HUDEP-2 (cell line): ENCODE data around the gene SLC26A8.
"Not testable (repeated sequence)": the region's sequence is repeated elsewhere in the genome, so short reads cannot be mapped to it uniquely, and the experiment has no call there.

Source experiments
- DNase-seq, 76 experiments: peaks; one replicate each; lab custom pipeline; 2025; ENCODE audit not compliant: unreplicated experiment in 76 of 76; lab: John Stamatoyannopoulos, UW

SLC26A8 gene

DNA sequence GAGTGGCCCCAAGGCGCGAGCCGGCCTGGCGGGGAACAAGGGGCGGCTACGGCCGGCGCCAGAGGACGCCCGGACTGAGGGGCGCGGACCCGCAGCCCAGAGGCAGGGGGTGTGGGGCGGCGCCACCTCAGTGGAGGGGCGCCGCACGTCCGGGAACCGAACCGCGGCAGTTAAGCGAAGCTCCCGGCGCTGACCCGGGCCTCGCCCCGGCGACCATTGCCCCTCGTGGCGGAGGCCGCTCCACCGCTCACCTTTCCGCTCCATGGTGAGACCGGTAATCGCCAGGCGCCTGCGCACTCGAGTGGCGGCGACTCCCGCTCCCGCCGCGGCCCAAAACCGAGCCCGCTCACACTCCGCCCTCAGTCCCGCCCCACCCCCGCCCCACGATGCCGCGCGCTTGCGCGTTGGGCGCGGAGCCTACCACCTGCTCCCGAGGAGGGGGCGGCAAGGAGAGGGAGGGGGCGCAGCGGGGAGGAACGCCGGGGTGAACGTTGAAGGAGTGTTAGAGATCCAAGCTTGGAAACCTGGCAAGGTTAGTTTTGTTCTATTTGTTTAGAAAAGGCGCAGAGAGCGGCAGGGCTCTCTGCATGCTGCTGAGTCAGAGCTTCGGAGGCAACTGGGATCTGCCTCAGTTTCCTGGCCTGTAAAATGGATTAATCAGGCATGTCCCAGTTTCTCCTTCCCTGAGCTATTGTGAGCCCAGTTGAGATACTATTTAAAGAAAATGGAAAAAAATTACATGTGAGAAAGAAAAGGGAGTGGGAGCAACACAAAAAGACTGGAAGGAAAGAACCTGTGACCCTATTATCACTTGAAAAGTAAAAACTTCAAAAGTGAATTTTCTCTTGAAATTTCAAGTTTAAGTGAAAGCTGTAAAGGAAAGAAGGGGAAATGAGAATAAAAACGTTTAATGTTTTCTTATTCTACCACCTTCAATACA is 103.4 kb downstream of the SLC26A8 start, which contains the start of gene SRPK1:
TSS of gene SRPK1 (minus strand) at position 306 of the 940 bp plus-strand sequence. CDS start at position 264, 42 bp downstream.
- peak in 73 of 76 experiments; percentile 25 to 96 (median 88) for DNase-seq

DNA sequence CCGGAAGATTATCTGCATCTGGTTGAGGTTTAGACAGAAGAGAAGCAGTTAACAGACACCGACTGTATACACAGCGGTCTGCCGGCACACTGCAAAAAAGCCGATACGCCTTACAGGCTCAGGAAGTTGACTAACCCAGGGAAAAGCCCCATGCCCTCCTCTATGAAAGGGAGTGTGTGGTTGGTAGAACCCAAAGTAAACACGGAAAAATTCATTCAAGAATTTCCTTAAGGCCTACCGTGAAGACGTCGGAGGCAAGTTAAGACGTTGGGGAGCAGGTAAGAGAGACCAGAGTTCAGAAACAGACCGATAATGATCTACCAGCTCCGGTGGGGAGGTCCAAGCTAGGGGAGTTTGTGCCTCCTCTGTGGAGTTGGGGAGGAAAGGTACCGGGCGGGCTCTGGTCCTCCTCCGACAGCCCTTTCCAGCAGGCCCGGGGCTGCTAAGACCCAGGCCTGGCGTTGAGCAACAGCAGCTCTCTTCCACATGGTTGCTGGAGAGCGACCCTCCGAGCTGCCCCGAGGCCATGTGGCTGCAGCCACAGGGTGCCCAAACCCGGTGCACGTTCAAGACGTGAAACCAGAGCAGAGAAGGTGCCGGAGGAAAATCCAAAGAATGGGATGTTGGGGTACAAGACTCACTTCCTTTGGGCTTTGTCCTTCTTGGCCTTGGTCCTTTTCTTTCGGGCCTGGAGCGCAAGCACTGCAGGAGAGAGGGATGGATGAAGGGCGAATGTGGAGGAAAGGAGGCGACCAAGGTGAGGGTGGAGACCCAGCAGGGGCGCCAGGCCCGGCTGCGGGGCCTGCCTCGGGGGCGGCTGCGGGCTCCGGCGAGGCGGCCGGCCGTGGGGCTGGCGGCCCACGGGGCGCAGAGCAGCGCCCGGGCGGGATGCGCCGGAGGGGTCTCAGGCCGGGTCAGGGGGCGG is 104.4 kb downstream of the SLC26A8 start:
- DNase-seq, result peak in 55 of 76 experiments; percentile 18 to 64 (median 37)

DNA sequence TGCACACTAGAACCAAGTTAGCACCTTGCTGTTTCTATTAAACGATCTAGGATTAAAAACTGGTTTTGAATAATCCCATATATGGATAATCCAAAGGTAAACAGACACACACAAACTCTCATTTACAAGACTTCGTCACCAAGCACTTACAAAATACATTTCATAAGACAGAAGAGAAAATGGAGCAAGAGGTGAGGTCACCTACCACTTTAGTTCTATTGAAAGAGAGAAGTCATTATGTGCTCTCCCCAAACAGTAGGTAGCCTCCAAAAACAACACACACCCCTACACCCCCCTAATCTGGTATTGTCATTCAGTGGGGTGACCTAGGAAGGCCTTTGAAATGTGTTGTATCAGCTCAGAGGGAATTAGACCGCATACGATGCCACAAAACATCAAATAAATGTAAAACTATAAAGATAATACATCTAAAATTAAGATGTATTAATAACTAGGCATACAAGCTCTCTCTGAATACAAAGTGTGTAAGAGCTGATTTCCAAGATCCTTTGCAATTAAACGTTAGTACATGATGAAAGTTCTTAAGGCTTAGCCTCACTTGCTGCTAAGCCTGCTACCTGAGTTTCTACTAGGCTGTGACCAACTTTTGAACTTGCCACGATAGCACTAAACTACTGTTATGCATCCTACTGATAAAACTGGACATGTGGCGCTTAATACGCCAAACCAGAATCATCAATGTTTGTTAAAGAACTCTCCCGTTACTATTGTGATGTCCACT is 105.2 kb downstream of the SLC26A8 start:
- peak in 2 of 76 experiments; percentile 34 to 36 for DNase-seq

GRCh38 chr6:35916893-35917292 is 107.5 kb downstream of the SLC26A8 start:
- not testable (repeated sequence) for DNase-seq

- DNase-seq, result no peak
These were observed 108.4 kb downstream of the SLC26A8 start for GRCh38 chr6:35916056-35916455.

DNA sequence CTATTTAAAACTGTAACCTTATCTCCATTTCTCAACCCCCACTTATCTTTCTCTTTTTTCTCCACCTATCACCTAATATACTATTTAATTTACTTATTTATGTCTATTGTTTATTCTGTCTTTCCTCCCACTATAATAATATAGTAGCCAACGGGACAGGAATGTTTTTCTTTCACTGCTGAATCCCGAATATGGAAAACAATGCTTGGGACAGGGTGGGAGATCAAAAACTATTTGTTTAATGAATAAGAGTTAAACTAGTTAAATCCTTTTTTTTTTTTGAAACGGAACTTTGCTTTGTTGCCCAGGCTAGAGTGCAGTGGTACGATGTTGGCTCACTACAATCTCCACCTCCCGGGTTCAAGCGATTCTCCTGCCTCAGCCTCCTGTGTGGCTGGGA is 109.9 kb downstream of the SLC26A8 start:
- no peak for DNase-seq

- no peak for DNase-seq
These were observed 112.4 kb downstream of the SLC26A8 start for GRCh38 chr6:35911871-35912653.

DNA sequence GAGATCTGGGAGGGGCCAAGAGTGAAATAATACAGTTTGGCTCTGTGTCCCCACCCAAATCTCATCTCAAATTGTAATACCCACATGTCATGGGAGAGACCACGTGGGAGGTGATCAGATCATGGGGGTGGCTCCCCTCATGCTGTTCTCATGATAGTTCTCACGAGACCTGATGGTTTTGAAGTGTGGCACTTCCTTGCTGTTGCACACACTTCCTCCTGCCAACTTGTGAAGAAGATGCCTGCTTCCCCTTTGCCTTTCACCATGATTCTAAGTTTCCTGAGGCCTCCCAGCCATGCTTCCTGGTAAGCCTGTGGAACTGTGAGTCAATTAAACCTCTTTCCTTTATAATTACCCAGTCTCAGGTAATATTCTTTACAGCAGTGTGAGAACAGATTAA is 114.9 kb downstream of the SLC26A8 start:
- not testable (repeated sequence) for DNase-seq

DNA sequence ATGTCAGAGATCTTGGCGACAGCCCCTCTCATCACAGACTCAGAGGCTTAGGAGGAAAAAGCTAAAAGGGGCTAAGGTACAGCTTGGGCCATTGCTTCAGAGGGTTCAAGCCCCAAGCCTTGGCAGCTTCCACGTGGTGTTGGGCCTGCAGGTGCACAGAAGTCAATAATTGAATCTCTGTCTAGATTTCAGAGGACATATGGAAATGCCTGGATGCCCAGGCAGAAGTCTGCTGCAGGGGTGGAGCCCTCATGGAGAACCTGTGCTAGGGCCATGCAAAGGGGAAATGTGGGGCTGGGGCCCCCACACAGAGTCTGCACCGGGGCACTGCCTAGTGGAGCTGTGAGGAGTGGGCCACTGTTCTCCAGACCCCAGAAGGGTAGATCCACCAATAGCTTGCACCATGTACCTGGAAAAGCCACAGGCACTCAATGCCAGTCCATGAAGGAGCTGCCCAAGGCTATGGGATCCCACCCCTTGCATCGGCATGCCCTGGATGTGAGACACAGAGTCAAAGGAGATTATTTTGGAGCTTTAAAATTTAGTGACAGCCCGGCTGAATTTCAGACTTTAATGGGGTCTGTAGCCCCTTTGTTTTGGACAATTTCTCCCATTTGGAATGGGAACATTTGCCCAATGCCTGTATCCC is 115.6 kb downstream of the SLC26A8 start:
- DNase-seq, result not testable (repeated sequence)

GRCh38 chr6:35907750-35908149 is 116.7 kb downstream of the SLC26A8 start:
- DNase-seq, result no peak

- no peak for DNase-seq
These were observed 118.0 kb downstream of the SLC26A8 start for GRCh38 chr6:35906499-35906846.

DNA sequence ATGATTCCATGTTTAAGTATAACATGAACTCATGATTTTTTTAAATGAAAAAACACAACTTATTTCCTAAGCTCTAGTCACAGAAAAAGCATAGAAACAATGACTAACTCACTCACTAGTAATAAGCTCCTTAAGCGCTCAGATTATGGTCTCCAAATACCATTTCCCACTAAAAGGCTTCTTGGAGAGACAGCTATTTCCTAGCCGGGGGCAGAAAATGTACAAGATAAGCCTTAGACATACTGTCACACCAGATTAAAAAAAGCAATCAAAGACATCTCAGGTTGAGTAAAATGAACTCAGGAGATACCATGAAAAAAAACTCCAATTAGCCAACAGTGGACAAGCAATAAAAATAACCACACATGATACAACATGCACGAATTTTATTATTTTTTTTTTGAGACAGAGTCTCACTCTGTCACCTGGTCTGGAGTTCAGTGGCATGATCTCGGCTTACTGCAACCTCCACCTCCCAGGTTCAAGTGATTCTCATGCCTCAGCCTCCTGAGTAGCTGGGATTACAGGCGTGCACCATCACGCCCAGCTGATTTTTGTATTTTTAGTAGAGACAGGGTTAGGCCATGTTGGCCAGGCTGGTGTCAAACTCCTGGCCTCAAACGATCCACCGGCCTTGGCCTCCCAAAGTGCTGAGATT is 118.5 kb downstream of the SLC26A8 start:
- no peak for DNase-seq

GRCh38 chr6:35905141-35905785 is 119.2 kb downstream of the SLC26A8 start:
- DNase-seq, result no peak

GRCh38 chr6:35903679-35904078 is 120.8 kb downstream of the SLC26A8 start:
- DNase-seq, result no peak

- no peak for DNase-seq
These were observed 124.0 kb downstream of the SLC26A8 start for GRCh38 chr6:35900448-35900847.

GRCh38 chr6:35898003-35898402 is 126.4 kb downstream of the SLC26A8 start:
- no peak for DNase-seq

- no peak for DNase-seq
These were observed 127.0 kb downstream of the SLC26A8 start for GRCh38 chr6:35897486-35897885.

DNA sequence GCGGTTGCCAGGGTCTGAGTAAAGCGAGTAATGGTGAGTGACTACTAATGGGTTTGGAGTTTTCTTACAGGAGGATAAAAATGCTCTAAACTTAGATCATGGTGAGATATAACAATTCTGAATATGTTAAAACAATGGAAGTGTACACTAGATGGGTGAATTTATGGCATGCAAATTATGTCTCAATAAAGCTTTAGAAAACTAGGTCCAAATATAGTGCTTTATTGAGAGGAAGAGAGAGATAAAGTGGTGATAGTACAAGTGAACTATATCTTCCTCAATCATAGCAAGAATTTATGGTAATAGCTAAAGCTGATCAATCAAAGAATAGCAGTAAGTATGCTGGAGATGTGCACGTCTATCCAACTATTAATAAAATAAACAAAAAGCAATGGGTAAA is 127.4 kb downstream of the SLC26A8 start:
- DNase-seq, result no peak
